Measurements from ENCODE around the gene NPHS1.

The NPHS1 gene

DNA sequence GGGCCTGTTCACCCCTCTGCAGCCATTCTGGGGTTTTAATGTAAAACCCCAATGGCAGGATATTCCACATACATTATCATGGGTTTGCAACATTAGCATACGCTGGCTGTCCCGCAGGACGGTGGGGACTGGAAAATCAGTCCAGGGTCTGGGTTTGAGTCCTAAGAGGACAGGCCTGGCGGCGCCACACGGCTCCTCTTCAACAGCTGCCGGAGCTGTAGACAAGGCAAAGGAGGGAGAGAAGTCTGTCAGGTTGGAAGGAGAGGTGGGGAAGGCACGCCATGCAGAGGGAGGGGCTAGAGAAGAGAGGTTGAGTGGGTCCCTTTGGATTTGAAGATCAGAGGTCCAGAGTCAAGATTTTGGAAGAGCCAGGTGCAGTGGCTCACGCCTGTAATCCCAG is 36.1 kb upstream of the NPHS1 start:
- POLR2A ChIA-PET = no interaction called here

DNA sequence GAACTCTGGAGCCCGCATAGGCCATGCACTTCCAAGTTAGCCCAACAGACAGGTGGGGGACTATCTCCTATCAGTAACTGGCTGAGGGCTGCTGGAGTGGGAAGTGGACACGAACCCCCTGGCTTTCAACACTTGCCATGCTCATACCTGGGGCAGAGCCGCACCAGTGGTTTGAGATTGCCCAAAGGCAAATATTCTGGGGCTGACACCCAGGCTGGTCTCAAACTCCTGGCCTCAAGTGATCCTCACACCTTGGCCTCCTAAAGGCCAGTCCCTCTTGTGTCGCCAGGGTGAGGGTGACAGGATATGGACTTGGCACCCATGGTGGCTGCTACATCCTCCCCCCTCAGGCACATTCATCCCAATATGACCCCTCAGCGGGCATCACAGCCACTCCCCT is 34.9 kb upstream of the NPHS1 start:
- ChIA-PET POLR2A (interaction anchor here (0.7 to 2.8 kb wide), 3 partner anchors 10 to 44 kb away, joined by 3 to 8 read pairs (median 3); no protein-coding TSS in a partner anchor), CTCF (no interaction called here)
- H3K4me1 ChIP-seq (ENCODE audit: control extremely low read depth in 1 of 4, control insufficient read depth in 4 of 4, insufficient read depth in 4 of 4, low read length in 3 of 4) = no peaks in the 10 kb centered on the region
- H3K4me3 ChIP-seq (ENCODE audit: control insufficient read depth in 1 of 7, extremely low read depth in 1 of 7, insufficient read depth in 4 of 7, low read depth in 2 of 7, low read length in 6 of 7) = no peak overlapping the region
- no peaks in the 10 kb centered on the region for H3K27me3 ChIP-seq (replicated peaks in 2 of 5; ENCODE audit: control insufficient read depth in 4 of 5, insufficient read depth in 5 of 5, low read length in 4 of 5)
- DNase-seq = no peak
- no peaks in the 10 kb centered on the region for H3K9me3 ChIP-seq (ENCODE audit: control extremely low read depth in 1 of 5, control insufficient read depth in 4 of 5, insufficient read depth in 2 of 5, low read depth in 1 of 5, low read length in 4 of 5)
- no peak overlapping the region for H3K27ac ChIP-seq (ENCODE audit: insufficient read depth in 1 of 2, low read depth in 1 of 2, low read length in 2 of 2, poor library complexity in 1 of 2, severe bottlenecking in 2 of 2)
- peaks cover 7 to 48% (median 36%) of the 10 kb centered on the region in 4 experiments for H3K36me3 ChIP-seq (ENCODE audit: control insufficient read depth in 4 of 4, insufficient read depth in 4 of 4, low read length in 3 of 4)
- WGBS (ENCODE audit: insufficient coverage) = 100% methylated on average over 4 of the region's 5 CpGs

More for the DNA sequence above, 36.1 kb upstream of the NPHS1 start:
- 100% methylated on average over 4 of the region's 9 CpGs for WGBS (ENCODE audit: insufficient coverage)
- CTCF ChIA-PET = interaction anchor here (1.0 kb wide), 1 partner anchor 43 kb away, joined by 5 read pairs; no protein-coding TSS in a partner anchor
- DNase-seq = no peak
- no peak overlapping the region for H3K4me3 ChIP-seq (ENCODE audit: control insufficient read depth in 1 of 7, extremely low read depth in 1 of 7, insufficient read depth in 4 of 7, low read depth in 2 of 7, low read length in 6 of 7)
- no peak overlapping the region for H3K27ac ChIP-seq (ENCODE audit: insufficient read depth in 1 of 2, low read depth in 1 of 2, low read length in 2 of 2, poor library complexity in 1 of 2, severe bottlenecking in 2 of 2)
- H3K27me3 ChIP-seq (replicated peaks in 2 of 5; ENCODE audit: control insufficient read depth in 4 of 5, insufficient read depth in 5 of 5, low read length in 4 of 5) = no peaks in the 10 kb centered on the region
- no peaks in the 10 kb centered on the region for H3K9me3 ChIP-seq (ENCODE audit: control extremely low read depth in 1 of 5, control insufficient read depth in 4 of 5, insufficient read depth in 2 of 5, low read depth in 1 of 5, low read length in 4 of 5)
- H3K36me3 ChIP-seq (ENCODE audit: control insufficient read depth in 4 of 4, insufficient read depth in 4 of 4, low read length in 3 of 4) = peaks cover 7 to 59% (median 40%) of the 10 kb centered on the region in 4 experiments
- no peaks in the 10 kb centered on the region for H3K4me1 ChIP-seq (ENCODE audit: control extremely low read depth in 1 of 4, control insufficient read depth in 4 of 4, insufficient read depth in 4 of 4, low read length in 3 of 4)

DNA sequence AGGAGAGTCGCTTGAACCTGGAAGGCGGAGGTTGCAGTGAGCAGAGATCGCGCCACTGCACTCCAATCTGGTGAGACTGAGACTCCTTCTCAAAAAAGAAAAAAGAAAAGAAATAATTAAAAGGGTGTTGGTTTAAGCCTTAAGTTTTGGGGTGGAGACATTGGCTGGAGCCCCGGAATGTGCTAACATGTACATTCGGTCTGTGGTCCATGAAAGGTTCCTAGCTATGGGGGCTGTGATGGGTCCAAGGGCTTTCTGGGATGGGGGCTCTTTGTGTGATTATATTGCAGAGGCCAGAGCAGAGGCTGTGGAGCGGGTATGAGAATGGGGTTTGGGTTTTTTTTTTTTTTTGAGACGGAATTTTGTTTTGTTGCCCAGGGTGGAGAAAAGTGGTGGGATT is 33.6 kb upstream of the NPHS1 start:
- no peak overlapping the region for H3K27ac ChIP-seq (ENCODE audit: insufficient read depth in 1 of 2, low read depth in 1 of 2, low read length in 2 of 2, poor library complexity in 1 of 2, severe bottlenecking in 2 of 2)
- no peaks in the 10 kb centered on the region for H3K9me3 ChIP-seq (ENCODE audit: control extremely low read depth in 1 of 5, control insufficient read depth in 4 of 5, insufficient read depth in 2 of 5, low read depth in 1 of 5, low read length in 4 of 5)
- H3K27me3 ChIP-seq (replicated peaks in 2 of 5; ENCODE audit: control insufficient read depth in 4 of 5, insufficient read depth in 5 of 5, low read length in 4 of 5) = no peaks in the 10 kb centered on the region
- no peaks in the 10 kb centered on the region for H3K4me1 ChIP-seq (ENCODE audit: control extremely low read depth in 1 of 4, control insufficient read depth in 4 of 4, insufficient read depth in 4 of 4, low read length in 3 of 4)
- 98% methylated on average over 3 of the region's 8 CpGs for WGBS (ENCODE audit: insufficient coverage)
- ChIA-PET POLR2A (interaction anchor here (0.6 to 2.8 kb wide), 2 partner anchors 45 to 142 kb away, joined by 3 to 8 read pairs; no protein-coding TSS in a partner anchor), CTCF (interaction anchor here (0.7 to 1.2 kb wide), 5 partner anchors 8 to 49 kb away, joined by 3 to 6 read pairs (median 3); no protein-coding TSS in a partner anchor)
- DNase-seq = no peak
- H3K36me3 ChIP-seq (ENCODE audit: control insufficient read depth in 4 of 4, insufficient read depth in 4 of 4, low read length in 3 of 4) = peaks cover 7 to 38% (median 28%) of the 10 kb centered on the region in 4 experiments
- no peak overlapping the region for H3K4me3 ChIP-seq (ENCODE audit: control insufficient read depth in 1 of 7, extremely low read depth in 1 of 7, insufficient read depth in 4 of 7, low read depth in 2 of 7, low read length in 6 of 7)

DNA sequence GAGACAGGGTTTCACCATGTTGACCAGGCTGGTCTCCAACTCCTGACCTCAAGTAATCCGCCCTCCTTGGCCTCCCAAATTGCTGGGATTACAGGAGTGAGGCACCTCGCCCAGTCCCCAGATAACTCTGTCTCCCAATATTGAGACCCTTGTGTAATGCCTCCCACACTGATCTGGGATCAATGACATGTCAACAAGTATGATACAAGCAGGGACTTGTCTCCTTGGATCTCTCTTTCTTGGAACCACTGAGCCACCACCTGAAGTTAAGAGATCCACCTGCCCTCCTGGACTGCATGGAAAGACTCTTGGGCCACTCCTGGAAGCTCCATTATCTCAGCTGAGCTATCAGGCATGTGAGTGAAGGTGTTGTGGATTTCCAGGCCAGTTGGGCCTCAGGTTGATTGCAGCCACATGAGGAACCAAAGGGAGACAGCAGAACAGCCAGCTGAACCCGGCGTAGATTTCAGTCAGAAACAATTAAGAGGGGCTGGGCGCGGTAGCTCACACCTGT is 33.0 kb upstream of the NPHS1 start:
- 95% methylated on average over 4 of the region's 6 CpGs for WGBS (ENCODE audit: insufficient coverage)
- no peak for DNase-seq
- H3K4me1 ChIP-seq (ENCODE audit: control extremely low read depth in 1 of 4, control insufficient read depth in 4 of 4, insufficient read depth in 4 of 4, low read length in 3 of 4) = no peaks in the 10 kb centered on the region
- no peaks in the 10 kb centered on the region for H3K9me3 ChIP-seq (ENCODE audit: control extremely low read depth in 1 of 5, control insufficient read depth in 4 of 5, insufficient read depth in 2 of 5, low read depth in 1 of 5, low read length in 4 of 5)
- POLR2A ChIA-PET = interaction anchor here (2.8 kb wide), 1 partner anchor 46 kb away, joined by 8 read pairs; no protein-coding TSS in a partner anchor
- no peaks in the 10 kb centered on the region for H3K27me3 ChIP-seq (replicated peaks in 2 of 5; ENCODE audit: control insufficient read depth in 4 of 5, insufficient read depth in 5 of 5, low read length in 4 of 5)
- H3K4me3 ChIP-seq (ENCODE audit: control insufficient read depth in 1 of 7, extremely low read depth in 1 of 7, insufficient read depth in 4 of 7, low read depth in 2 of 7, low read length in 6 of 7) = no peak overlapping the region
- CTCF ChIA-PET = interaction anchor here (0.7 to 1.4 kb wide), 6 partner anchors 9 to 49 kb away, joined by 3 to 6 read pairs (median 3); no protein-coding TSS in a partner anchor
- no peak overlapping the region for H3K27ac ChIP-seq (ENCODE audit: insufficient read depth in 1 of 2, low read depth in 1 of 2, low read length in 2 of 2, poor library complexity in 1 of 2, severe bottlenecking in 2 of 2)
- H3K36me3 ChIP-seq (ENCODE audit: control insufficient read depth in 4 of 4, insufficient read depth in 4 of 4, low read length in 3 of 4) = peaks cover 7 to 32% (median 25%) of the 10 kb centered on the region in 4 experiments

DNA sequence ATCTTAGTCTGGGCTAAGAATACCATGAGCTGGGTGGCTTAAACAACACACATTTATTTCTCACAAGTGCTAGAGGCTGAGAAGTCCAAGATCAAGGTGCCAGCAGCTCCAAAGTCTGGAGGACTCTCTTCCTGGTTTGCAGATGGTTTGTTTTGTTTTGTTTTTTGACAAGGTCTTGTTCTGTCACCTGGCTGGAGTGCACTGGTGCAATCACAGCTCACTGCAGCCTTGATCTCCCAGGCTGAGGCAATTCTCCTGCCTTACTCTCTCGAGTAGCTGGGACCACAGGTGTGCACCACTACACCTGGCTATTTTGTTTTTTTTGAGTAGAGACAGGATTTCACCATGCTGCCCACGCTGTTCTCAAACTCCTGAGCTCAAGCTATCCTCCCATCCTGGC is 31.6 kb upstream of the NPHS1 start:
- Histone ChIP-seq H3K4me3 (ENCODE audit: control insufficient read depth in 1 of 7, extremely low read depth in 1 of 7, insufficient read depth in 4 of 7, low read depth in 2 of 7, low read length in 6 of 7) (no peak overlapping the region), H3K36me3 (ENCODE audit: control insufficient read depth in 4 of 4, insufficient read depth in 4 of 4, low read length in 3 of 4) (peaks cover 7 to 19% (median 13%) of the 10 kb centered on the region in 4 experiments), H3K9me3 (ENCODE audit: control extremely low read depth in 1 of 5, control insufficient read depth in 4 of 5, insufficient read depth in 2 of 5, low read depth in 1 of 5, low read length in 4 of 5) (no peaks in the 10 kb centered on the region), H3K4me1 (ENCODE audit: control extremely low read depth in 1 of 4, control insufficient read depth in 4 of 4, insufficient read depth in 4 of 4, low read length in 3 of 4) (peaks cover 0 to 3% (median 1%) of the 10 kb centered on the region in 4 experiments), H3K27me3 (replicated peaks in 2 of 5; ENCODE audit: control insufficient read depth in 4 of 5, insufficient read depth in 5 of 5, low read length in 4 of 5) (peaks cover 0 to 11% (median 6%) of the 10 kb centered on the region in 5 experiments), H3K27ac (ENCODE audit: insufficient read depth in 1 of 2, low read depth in 1 of 2, low read length in 2 of 2, poor library complexity in 1 of 2, severe bottlenecking in 2 of 2) (no peak overlapping the region)
- no peak for DNase-seq
- WGBS (ENCODE audit: insufficient coverage) = 81% methylated on average over 2 of the region's 2 CpGs
- POLR2A ChIA-PET = interaction anchor here (0.6 to 2.0 kb wide), 3 partner anchors 17 to 45 kb away, joined by 3 to 5 read pairs (median 4); no protein-coding TSS in a partner anchor
- CTCF ChIA-PET = interaction anchor here (0.9 to 7.0 kb wide), 12 partner anchors 8 to 113 kb away, joined by 3 to 106 read pairs (median 10); partner anchors contain the start of genes KIRREL2 and TYROBP

DNA sequence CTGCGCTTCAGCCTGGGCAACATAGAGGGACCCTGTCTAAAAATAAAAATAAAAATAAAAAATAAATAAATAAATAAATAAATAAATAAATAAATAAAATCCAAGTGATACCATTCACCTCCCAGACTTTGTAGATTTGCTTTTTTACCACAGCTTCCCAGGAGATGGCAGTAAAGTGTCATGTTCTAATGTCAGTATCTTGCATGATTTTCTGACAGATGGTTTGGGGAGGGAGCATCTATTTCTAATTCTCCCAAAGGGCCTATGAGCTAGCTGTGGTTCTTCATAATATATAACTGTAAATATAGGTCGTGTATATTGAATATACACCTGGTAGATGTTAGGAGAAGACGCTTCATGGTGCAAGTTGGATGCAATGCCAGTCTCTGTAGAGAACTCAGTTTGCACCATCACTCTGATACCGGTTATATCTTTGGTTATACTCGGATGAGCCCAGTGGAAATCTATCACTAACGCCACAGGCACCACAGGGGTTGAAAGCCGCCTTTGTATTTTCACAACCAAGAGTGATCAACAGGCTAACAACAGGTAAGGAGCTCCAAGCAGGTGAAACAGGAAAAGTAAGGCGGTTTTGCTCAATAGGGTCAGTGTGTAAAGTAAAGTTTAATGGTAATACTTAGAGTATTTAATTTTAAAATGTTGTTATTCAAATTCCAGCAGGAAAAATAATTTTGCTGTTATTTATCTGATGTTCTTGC is 30.0 kb upstream of the NPHS1 start:
- ChIA-PET CTCF (interaction anchor here (0.7 to 7.0 kb wide), 19 partner anchors 9 to 112 kb away, joined by 3 to 106 read pairs (median 8); partner anchors contain the start of gene TYROBP), POLR2A (interaction anchor here (1.1 to 1.3 kb wide), 2 partner anchors 21 to 49 kb away, joined by 4 to 7 read pairs; no protein-coding TSS in a partner anchor)
- peak; percentile 77 to 92 (median 88) for DNase-seq
- peaks cover 0 to 6% (median 2%) of the 10 kb centered on the region in 4 experiments for H3K36me3 ChIP-seq (ENCODE audit: control insufficient read depth in 4 of 4, insufficient read depth in 4 of 4, low read length in 3 of 4)
- H3K9me3 ChIP-seq (ENCODE audit: control extremely low read depth in 1 of 5, control insufficient read depth in 4 of 5, insufficient read depth in 2 of 5, low read depth in 1 of 5, low read length in 4 of 5) = no peaks in the 10 kb centered on the region
- no peak overlapping the region for H3K4me3 ChIP-seq (ENCODE audit: control insufficient read depth in 1 of 7, extremely low read depth in 1 of 7, insufficient read depth in 4 of 7, low read depth in 2 of 7, low read length in 6 of 7)
- no peak overlapping the region for H3K27ac ChIP-seq (ENCODE audit: insufficient read depth in 1 of 2, low read depth in 1 of 2, low read length in 2 of 2, poor library complexity in 1 of 2, severe bottlenecking in 2 of 2)
- peaks cover 0 to 22% (median 8%) of the 10 kb centered on the region in 5 experiments for H3K27me3 ChIP-seq (replicated peaks in 2 of 5; ENCODE audit: control insufficient read depth in 4 of 5, insufficient read depth in 5 of 5, low read length in 4 of 5)
- 64% methylated on average over 5 of the region's 8 CpGs for WGBS (ENCODE audit: insufficient coverage)
- peaks cover 0 to 3% (median 1%) of the 10 kb centered on the region in 4 experiments for H3K4me1 ChIP-seq (ENCODE audit: control extremely low read depth in 1 of 4, control insufficient read depth in 4 of 4, insufficient read depth in 4 of 4, low read length in 3 of 4)
